Fibroblast of skin of left biceps (primary cell): ENCODE data around the gene TNIK.
"Not testable (repeated sequence)": the region's sequence is repeated elsewhere in the genome, so short reads cannot be mapped to it uniquely, and the experiment has no call there.

ENCODE experiments used
- DNase-seq, 2 experiments: peaks; one replicate each; pipeline ENCODE4 v3.0.0-alpha.2; 2013; ENCODE audit warnings: low read depth in 2 of 2

The TNIK gene

GRCh38 chr3:171446301-171446700 lies 13.9 kb downstream of the TNIK start:
- no peak for DNase-seq

- DNase-seq, result no peak
Measured at GRCh38 chr3:171445620-171446204, 14.5 kb downstream of the TNIK start.

GRCh38 chr3:171444001-171444690 lies 16.1 kb downstream of the TNIK start:
- no peak for DNase-seq

GRCh38 chr3:171443211-171443957 lies 16.8 kb downstream of the TNIK start:
- DNase-seq, result no peak

GRCh38 chr3:171442184-171442583 lies 18.0 kb downstream of the TNIK start:
- DNase-seq, result no peak

GRCh38 chr3:171441381-171441780 lies 18.8 kb downstream of the TNIK start:
- DNase-seq, result no peak

GRCh38 chr3:171439996-171440395 lies 20.2 kb downstream of the TNIK start:
- no peak for DNase-seq

- DNase-seq, result no peak
Measured at GRCh38 chr3:171437115-171437756, 23.0 kb downstream of the TNIK start.

GRCh38 chr3:171436380-171436779 lies 23.8 kb downstream of the TNIK start:
- no peak for DNase-seq

- DNase-seq, result no peak
Measured at GRCh38 chr3:171435757-171436156, 24.4 kb downstream of the TNIK start.

GRCh38 chr3:171435143-171435542 lies 25.1 kb downstream of the TNIK start:
- no peak for DNase-seq

GRCh38 chr3:171432548-171432947 lies 27.7 kb downstream of the TNIK start:
- no peak for DNase-seq

- no peak for DNase-seq
Measured at GRCh38 chr3:171431550-171431949, 28.7 kb downstream of the TNIK start.

- DNase-seq, result no peak
Measured at GRCh38 chr3:171430530-171430929, 29.7 kb downstream of the TNIK start.

GRCh38 chr3:171429635-171430034 lies 30.6 kb downstream of the TNIK start:
- DNase-seq, result no peak

GRCh38 chr3:171428892-171429291 lies 31.3 kb downstream of the TNIK start:
- no peak for DNase-seq

GRCh38 chr3:171428321-171428787 lies 31.9 kb downstream of the TNIK start:
- no peak for DNase-seq

- no peak for DNase-seq
Measured at GRCh38 chr3:171427771-171428320, 32.4 kb downstream of the TNIK start.

GRCh38 chr3:171424063-171424462 lies 36.1 kb downstream of the TNIK start:
- DNase-seq, result not testable (repeated sequence)

- not testable (repeated sequence) for DNase-seq
Measured at GRCh38 chr3:171422855-171423254, 37.4 kb downstream of the TNIK start.

- no peak for DNase-seq
Measured at GRCh38 chr3:171420667-171421066, 39.5 kb downstream of the TNIK start.

GRCh38 chr3:171419457-171419856 lies 40.7 kb downstream of the TNIK start:
- no peak for DNase-seq
